NCI-H1417 (cell line): ENCODE results near the gene COQ4.
"Not testable (repeated sequence)": the region's sequence is repeated elsewhere in the genome, so short reads cannot be mapped to it uniquely, and the experiment has no call there.

Source experiments
- DNase-seq, 3 experiments: peaks; one replicate each; lab custom pipeline; 2025; lab: John Stamatoyannopoulos, UW

The COQ4 gene

GRCh38 chr9:128298535-128299482 lies 23.8 kb upstream of the COQ4 start:
- no peak for DNase-seq

- no peak for DNase-seq
These were observed 18.3 kb upstream of the COQ4 start for GRCh38 chr9:128304136-128304970.

GRCh38 chr9:128304971-128305288 lies 17.7 kb upstream of the COQ4 start:
- no peak for DNase-seq

GRCh38 chr9:128309551-128309950 lies 13.1 kb upstream of the COQ4 start:
- no peak for DNase-seq

- no peak for DNase-seq
These were observed 12.2 kb upstream of the COQ4 start for GRCh38 chr9:128310461-128310860.

- DNase-seq: no peak
These were observed 7.9 kb upstream of the COQ4 start for GRCh38 chr9:128314697-128315096.

GRCh38 chr9:128316421-128316820 lies 6.2 kb upstream of the COQ4 start:
- DNase-seq: no peak

- DNase-seq: no peak
These were observed 5.0 kb upstream of the COQ4 start for GRCh38 chr9:128317629-128318028.

- no peak for DNase-seq
These were observed 1.3 kb upstream of the COQ4 start for GRCh38 chr9:128321343-128321742.

GRCh38 chr9:128321879-128322403 lies 698 bp upstream of the COQ4 start:
- peak in 1 of 3 experiments; percentile 36 for DNase-seq

GRCh38 chr9:128323212-128323730 lies 632 bp downstream of the COQ4 start:
- DNase-seq: no peak

GRCh38 chr9:128323791-128324190 lies 1.2 kb downstream of the COQ4 start:
- DNase-seq: no peak

- DNase-seq: no peak
These were observed 1.8 kb downstream of the COQ4 start for GRCh38 chr9:128324401-128324800.

- no peak for DNase-seq
These were observed 3.0 kb downstream of the COQ4 start for GRCh38 chr9:128325629-128326028.

GRCh38 chr9:128333451-128333869 lies 10.8 kb downstream of the COQ4 start:
- no peak for DNase-seq

- DNase-seq: no peak
These were observed 12.5 kb downstream of the COQ4 start for GRCh38 chr9:128335161-128335560.

- no peak for DNase-seq
These were observed 13.3 kb downstream of the COQ4 start for GRCh38 chr9:128335914-128336313.

- no peak for DNase-seq
These were observed 15.3 kb downstream of the COQ4 start for GRCh38 chr9:128337936-128338335.

GRCh38 chr9:128338852-128339614 lies 16.4 kb downstream of the COQ4 start:
- DNase-seq: not testable (repeated sequence)

- DNase-seq: peak; percentile 56 to 90 (median 89)
These were observed 17.4 kb downstream of the COQ4 start, which contains the start of gene SLC27A4 for GRCh38 chr9:128339761-128340690. Gene SLC27A4, plus strand, starts transcription at chr9:128340527. Its CDS starts 2,606 bp downstream, at chr9:128343133.
